Stimulated activated CD4-positive, alpha-beta T cell treated with anti-CD3 and anti-CD28 coated beads, Interleukin-15, amount 100 ng/mL, for 48 hours (primary cell): ENCODE results near the gene OTOP3.
"Not testable (repeated sequence)": the region's sequence is repeated elsewhere in the genome, so short reads cannot be mapped to it uniquely, and the experiment has no call there.

Experiments used
- DNase-seq, 2 donors: peaks; one replicate each; pipeline ENCODE4 v3.0.0-alpha.2; 2020; ENCODE audit warnings: low read depth in 2 of 2

Gene OTOP3

DNA sequence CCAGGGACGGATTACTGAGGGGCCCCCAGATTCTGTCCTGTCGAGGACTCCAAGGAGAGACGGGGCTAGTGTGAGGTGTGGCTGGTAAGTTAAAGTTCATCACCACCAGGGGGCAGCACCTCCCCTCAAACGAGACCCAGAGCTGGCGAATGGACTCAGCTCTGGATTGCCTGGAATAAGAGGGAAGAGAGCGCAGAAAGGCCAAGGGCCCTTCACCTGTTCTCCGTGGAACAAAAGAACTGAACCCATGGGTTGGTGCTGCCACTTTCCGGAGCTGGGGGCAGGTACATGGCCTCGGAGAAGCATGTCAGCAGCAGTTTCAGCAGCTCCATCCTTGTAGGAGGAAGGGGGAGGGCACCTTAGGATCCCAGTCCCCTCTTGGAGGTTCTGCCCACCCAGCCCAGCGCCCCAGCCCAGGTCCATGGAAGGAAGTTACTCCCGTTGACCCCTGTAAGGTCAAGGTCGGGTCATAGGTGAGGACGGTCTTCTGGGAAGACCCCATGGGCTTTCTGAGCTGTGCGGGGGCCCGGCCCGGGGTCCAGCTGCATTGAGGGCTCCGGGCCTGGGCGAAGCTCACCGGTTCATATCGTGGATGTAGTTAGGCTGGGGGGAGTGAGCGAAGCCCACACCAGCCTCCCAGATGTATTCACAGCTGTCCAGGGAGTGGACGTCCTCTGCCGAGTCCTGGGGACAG is 26.1 kb downstream of the OTOP3 start:
- peak; percentile 58 to 81 for DNase-seq

DNA sequence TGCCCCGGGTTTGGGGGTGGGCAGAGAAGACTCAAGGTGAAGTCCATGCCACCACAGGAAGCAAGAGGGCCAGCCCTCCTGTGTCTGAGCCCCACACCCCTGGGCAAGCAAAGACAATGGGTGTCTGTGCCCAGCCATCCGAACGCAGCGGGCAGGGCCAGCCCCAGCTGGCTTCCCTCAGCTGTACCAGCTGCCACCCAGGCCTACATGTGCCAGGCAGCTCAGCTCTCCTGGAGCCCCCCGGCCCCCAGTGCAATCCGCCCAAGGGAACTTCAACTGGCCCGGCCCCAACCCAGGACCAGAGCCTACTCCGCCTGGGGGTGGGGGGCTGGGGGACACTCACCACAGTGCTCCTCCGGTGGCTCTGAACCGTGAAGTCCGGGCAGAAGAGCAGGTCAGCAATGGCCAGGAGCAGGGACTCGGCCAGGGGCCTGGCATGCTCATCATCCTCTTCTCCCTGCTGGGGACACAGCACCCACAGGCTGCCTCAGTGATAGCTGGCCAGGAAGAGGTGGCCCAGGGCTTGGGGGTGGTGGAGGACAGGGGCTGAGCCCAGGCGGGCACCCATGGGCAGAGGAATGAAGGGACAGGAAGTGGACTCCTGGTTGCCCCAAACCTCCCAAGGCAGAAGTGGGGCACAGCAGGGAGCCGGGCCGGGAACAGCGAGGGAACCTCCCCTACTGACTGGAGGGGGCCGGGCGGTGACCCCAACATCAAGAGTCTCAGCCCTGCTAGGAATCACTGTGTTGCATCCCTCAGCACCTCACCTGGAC is 27.1 kb downstream of the OTOP3 start:
- DNase-seq = no peak

GRCh38 chr17:74963656-74964055 is 28.0 kb downstream of the OTOP3 start:
- DNase-seq = no peak

GRCh38 chr17:74964246-74964761 is 28.6 kb downstream of the OTOP3 start:
- no peak for DNase-seq

GRCh38 chr17:74964988-74965622 is 29.4 kb downstream of the OTOP3 start:
- DNase-seq = no peak

DNA sequence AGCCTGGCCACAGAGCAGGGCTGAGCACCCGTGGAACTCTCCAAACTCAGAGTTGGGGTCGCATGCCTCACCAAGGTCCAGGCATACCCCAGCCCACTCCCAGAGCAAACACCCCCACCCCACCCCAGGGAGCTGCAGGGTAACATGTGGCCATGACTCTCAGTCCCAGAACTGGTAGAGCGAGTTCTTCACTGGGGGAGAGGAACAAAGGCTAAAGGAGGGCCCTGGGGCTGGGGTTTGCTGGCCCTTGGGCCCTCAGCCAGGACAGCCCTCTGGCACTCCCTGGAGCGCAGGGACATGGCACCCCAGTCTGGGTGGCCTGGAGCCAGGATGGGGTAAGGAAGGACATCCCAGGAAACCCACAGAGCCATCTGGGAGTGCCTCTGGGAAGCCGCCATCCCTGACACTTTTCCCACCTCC is 32.7 kb downstream of the OTOP3 start:
- no peak for DNase-seq

GRCh38 chr17:74969501-74969900 is 33.8 kb downstream of the OTOP3 start:
- DNase-seq = not testable (repeated sequence)

DNA sequence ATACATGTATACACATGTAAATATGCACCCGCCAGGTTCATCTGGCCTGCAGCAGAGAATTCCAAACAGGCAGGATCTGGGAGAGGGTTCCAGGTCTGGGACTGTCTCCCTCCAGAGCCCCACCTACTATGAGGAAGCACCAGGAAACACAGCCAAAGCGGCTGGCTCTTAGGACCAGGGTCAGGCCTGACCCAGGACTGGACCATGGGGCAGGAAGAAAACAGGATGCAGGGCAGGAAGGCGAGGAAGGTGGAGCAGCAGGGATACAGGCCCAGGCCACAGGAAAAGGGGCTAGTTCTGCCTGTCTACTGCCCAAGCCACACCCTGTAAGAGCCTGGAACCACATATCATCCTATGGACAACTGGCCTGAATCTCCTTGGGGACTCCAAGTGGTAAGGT is 34.7 kb downstream of the OTOP3 start:
- no peak for DNase-seq

- no peak for DNase-seq
Observed at GRCh38 chr17:74971069-74971841, 35.6 kb downstream of the OTOP3 start.

- no peak for DNase-seq
Observed at GRCh38 chr17:74971842-74972106, 36.1 kb downstream of the OTOP3 start.

DNA sequence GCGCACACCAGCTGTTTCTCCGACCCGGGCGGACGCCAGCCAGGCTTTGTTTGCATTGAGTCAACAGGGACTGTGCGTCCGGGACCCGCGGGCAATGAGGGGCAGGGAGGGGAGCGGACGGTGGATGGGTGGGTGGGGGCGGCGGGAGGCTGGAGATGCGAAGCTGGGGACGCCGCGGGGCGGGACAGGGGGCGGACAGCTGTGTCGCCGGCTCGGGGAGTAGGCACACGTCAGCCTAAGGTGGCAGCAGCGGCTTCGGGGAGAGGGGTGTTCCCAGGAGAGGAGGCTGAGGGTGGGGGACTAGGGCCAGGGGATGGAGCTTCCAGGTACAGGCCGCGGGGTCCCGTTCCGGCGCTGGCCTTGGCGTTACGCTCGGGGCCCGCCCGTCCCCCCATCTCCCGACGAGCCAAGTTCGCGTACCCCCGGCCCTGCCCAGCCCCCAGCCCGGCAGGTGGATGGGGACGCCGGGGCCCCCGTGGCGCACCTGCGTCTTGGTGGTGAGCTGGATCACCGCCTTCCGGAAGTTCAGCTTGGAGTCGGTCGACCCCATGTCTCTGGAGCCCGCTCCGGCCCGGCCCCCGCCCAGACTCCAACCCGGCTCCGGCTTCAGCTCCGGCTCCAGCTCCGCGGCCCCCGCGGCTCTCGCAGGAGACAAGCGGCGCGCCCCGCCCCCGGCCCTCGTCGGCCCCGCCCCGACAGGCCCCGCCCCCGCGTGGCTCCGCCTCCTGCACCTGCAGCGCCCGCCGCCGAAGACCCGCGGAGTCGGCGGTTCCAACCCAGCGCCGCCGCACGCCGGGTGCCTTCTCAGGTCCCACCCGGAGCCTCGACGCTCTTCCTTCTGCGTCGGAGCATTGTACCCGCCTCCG is 36.6 kb downstream of the OTOP3 start, which contains the start of gene HID1:
Gene HID1 (minus strand): TSS at position 653 of the 866 bp plus-strand sequence. CDS start 103 bp downstream, at position 550.
- DNase-seq = peak; percentile 43 to 69

DNA sequence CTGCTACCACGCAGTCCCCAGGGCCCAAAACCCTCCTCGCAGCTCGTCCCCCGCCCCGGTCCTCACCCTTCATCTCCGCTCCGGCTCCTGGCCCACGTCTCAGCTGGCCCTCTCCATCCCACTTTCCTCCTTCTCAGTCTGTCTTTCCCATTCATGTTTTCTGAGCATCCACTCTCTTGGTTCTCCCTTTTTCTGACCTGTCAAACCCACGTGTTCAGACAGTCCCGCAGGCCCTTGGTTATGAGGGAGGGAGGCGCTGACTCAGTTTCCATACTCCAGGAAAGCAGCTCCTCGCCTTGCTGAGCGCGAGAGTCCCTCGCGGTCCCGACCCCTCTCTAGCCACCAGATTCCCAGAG is 37.3 kb downstream of the OTOP3 start:
- no peak for DNase-seq

DNA sequence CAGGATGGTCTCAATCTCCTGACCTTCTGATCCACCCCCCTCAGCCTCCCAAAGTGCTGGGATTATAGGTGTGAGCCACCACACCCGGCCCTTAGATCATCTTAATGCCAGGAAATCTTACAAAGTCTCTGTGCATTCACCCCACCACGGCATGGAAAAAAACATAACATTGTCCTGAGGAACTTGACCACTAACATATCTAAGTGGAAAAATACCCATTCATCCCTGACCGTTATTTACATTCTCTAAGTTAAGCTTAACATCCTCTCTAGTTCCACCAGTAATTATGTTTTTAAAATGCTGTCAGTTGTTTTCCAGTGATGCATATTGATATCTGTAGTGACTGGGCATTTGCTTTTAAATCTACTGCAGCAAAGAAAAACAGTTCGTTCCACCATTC is 40.2 kb downstream of the OTOP3 start:
- no peak for DNase-seq

DNA sequence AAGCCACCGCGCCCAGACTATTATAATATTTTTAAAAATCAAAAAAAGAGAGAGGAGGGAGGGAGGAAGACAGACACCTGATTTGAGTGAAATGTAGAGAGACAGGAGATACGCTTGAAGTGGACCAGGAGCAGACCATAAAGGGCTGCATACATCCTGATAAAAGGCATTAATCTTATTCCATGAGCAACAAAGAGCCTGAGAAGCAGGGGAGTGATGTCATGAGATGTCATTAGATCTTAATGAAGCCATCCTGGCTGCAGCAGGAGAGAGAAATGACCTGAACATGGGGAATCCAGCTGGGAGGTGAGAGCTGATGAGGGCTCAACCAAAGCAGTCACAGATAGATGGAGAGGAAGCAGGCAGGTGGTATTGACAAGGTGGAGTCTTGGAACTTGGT is 42.1 kb downstream of the OTOP3 start:
- no peak for DNase-seq

DNA sequence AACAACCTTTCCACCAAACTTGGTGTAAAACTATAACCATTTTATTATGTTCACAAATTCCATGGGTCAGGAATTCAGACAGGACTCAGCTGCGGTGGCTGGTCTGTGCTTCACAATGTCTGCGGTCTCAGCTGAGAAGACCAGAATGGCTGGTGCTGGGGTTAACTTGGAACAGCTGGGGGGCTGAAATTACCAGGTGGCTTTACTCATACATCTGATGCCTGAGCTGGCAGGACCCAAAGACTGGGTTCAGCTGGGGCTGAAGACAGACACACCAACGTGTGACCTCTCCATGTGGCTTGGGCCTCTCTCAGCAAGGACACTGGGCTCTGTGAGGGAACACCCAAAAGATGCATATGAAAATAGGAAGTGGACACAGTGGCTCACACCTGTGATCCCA is 42.5 kb downstream of the OTOP3 start:
- DNase-seq = no peak

GRCh38 chr17:74979408-74980146 is 43.9 kb downstream of the OTOP3 start:
- no peak for DNase-seq

DNA sequence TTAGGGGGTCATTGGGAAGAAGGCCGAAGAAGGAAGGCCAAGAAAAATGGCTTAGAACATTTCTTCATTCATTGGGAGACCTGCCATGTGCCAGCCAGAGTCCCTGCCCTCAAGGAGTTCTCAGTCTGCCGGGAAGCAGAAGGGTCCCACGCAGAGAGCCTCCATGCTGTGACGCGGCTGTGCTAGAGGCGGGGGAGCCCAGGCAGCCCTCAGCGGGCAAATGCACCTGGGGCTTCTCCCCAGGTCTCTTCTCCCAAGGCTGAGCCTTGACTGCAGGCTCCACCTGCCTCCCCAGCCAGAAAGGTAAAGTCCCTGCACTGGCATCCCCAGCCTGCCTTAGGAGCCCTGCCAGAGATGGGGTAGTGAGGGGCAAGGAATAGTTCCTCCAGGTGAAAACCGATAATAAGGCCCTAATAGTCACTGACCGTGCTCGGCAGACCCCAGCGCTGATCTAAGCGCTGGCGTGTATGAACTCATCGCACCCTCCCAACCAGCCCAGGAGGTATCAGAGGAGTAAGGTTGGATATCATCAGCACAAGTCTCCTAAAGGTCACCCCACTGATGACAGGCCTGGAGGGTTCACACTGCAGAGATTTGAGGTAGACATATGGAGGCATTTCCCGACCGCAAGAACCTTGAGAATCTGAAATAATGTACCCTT is 45.8 kb downstream of the OTOP3 start:
- DNase-seq = no peak

- peak; percentile 50 to 74 for DNase-seq
Observed at GRCh38 chr17:74981979-74982662, 46.4 kb downstream of the OTOP3 start.

GRCh38 chr17:74982663-74983313 is 47.1 kb downstream of the OTOP3 start:
- not testable (repeated sequence) for DNase-seq
